H4 (cell line): Measurements from ENCODE around the gene SP110. TPM values are rescaled to one million over a fixed set of nuclear protein-coding genes. Genes with fewer than 3 reads are reported as not detected.
"Not testable (repeated sequence)": the region's sequence is repeated elsewhere in the genome, so short reads cannot be mapped to it uniquely, and the experiment has no call there.

Experiments
- DNase-seq: peaks from one replicate; pipeline ENCODE4 v3.0.0-alpha.2; 2015; ENCODE audit warnings: low spot score
- total RNA-seq: library from RNA; depleted of rRNA; stranded (reverse); fragments of >200 nt; shearing (Covaris generic); gene quantifications from 2 replicates; pipeline ENCODE4 v1.2.3, GENCODE V29; 2014; rRNA removed

Gene SP110
- total RNA-seq, 1 experiment from 2014 or later: 23.7 TPM

- DNase-seq: no peak
Observed at GRCh38 chr2:230124757-230125431, 94.9 kb downstream of the SP110 start.

- no peak for DNase-seq
Observed at GRCh38 chr2:230124235-230124634, 95.5 kb downstream of the SP110 start.

DNA sequence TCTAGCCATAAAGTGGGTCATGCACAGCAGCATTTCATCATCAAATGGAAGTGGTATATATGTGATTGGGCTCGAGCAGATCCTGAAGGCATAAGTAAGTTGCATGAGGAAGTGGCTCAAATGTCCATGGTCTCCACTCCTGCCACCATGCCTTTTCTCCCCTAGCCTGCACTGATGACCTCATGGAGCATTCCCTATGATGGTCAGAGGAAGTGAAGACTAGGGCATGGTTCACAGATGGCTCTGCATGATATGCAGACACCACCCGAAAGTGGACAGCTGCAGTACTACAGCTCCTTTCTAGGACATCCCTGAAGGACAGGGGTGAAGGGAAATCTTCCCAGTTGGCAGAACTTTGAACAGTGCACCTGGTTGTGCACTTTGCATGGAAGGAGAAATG, 99.4 kb downstream of the SP110 start:
- not testable (repeated sequence) for DNase-seq

GRCh38 chr2:230119827-230120226, 100.0 kb downstream of the SP110 start:
- not testable (repeated sequence) for DNase-seq

Other genes starting within 250 kb of the SP110 start
- gene SLC16A14, start 151.1 kb downstream of the SP110 start, total RNA-seq: 0.82 and 2.5 TPM in 2 replicates
- gene SP140, start 5.8 kb upstream of the SP110 start, total RNA-seq: 0.25 TPM in 1 of 2 replicates, not detected in the other
- 4.7 and 7.2 TPM in 2 replicates for gene SP140L, start 107.2 kb upstream of the SP110 start, total RNA-seq
- 45.0 and 63.1 TPM in 2 replicates for gene SP100, start 196.2 kb upstream of the SP110 start, total RNA-seq